C4-2B (cell line): ENCODE measurements around the gene CNOT3.
"Not testable (repeated sequence)": the region's sequence is repeated elsewhere in the genome, so short reads cannot be mapped to it uniquely, and the experiment has no call there.

ENCODE experiments used
- H3K27ac ChIP-seq: fragments of 450-650 bp; 2 replicates; pipeline ENCODE4 v1.5.1; 2017
- ZFX ChIP-seq: fragments of 450-650 bp; IDR thresholded peaks from 2 replicates; pipeline ENCODE4 v1.6.1; 2017
- TF ChIP-seq, protein P1 (sequence below): fragments of 450-650 bp; conservative IDR thresholded peaks from 2 replicates; pipeline ENCODE4 v1.5.1; 2017; ENCODE audit warnings: mild to moderate bottlenecking

Gene CNOT3

GRCh38 chr19:54178581-54179261 lies 41.2 kb downstream of the CNOT3 start:
- TF ChIP-seq, protein P1, sequence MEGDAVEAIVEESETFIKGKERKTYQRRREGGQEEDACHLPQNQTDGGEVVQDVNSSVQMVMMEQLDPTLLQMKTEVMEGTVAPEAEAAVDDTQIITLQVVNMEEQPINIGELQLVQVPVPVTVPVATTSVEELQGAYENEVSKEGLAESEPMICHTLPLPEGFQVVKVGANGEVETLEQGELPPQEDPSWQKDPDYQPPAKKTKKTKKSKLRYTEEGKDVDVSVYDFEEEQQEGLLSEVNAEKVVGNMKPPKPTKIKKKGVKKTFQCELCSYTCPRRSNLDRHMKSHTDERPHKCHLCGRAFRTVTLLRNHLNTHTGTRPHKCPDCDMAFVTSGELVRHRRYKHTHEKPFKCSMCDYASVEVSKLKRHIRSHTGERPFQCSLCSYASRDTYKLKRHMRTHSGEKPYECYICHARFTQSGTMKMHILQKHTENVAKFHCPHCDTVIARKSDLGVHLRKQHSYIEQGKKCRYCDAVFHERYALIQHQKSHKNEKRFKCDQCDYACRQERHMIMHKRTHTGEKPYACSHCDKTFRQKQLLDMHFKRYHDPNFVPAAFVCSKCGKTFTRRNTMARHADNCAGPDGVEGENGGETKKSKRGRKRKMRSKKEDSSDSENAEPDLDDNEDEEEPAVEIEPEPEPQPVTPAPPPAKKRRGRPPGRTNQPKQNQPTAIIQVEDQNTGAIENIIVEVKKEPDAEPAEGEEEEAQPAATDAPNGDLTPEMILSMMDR, result no peak
- TF ChIP-seq ZFX, result no peak
- H3K27ac ChIP-seq, result no peak overlapping the region

DNA sequence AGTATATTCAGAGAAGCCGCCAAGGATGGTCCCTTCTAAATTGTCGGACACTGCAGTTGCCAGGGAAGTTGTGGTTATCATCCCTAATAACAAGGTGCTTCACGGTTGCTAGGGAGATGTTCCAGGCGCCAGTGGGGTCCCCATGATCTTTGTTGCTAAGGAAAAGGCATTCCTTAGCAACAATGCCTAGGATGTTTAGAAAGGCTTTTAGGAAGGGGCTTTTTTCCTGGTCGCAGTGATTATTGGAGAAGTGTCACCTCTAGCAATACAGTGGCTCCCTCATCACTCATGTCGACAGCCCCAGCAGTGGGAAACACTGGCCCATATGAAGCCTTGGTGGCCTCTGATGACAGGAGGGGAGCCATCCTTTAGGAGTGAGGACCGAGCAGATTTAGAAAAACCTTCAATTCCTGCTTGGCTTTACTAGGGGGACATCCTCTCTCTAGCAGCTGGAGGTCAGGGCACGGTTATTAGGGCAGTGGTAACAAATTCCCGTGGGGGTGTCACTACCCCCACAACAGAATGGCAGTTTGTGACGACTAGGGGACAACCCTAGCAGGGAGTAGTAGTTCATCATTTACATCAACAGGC lies 41.8 kb downstream of the CNOT3 start:
- H3K27ac ChIP-seq, result no peak overlapping the region
- no peak for TF ChIP-seq ZFX
- TF ChIP-seq, protein P1, result no peak

DNA sequence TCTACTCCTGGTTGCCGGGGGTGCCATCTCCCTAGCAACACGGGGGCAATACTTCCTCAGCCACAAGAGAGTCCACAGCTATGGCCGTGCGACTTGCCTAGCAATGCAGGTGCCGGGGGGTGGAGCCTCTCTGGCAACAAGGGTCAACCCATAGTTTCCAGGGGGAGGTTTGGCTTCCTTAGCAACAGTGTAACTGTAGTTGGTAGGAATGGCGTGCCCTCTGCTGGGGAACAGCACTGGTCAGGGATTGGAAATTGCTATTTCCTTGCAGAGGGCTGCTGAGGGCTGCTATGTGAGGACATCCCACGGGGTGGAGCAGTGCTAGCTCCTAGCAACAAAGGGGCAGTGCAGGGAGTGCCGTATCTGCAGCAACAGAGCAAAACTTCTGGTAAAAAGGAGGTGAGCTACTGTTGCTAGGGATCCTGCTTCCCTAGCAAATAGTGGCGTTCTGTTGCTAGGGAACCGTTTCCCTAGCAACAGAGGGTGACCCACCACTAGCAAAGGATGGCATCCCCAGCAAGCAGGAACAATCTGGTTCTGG lies 42.4 kb downstream of the CNOT3 start:
- TF ChIP-seq, protein P1, result no peak
- no peak for TF ChIP-seq ZFX
- H3K27ac ChIP-seq, result no peak overlapping the region

DNA sequence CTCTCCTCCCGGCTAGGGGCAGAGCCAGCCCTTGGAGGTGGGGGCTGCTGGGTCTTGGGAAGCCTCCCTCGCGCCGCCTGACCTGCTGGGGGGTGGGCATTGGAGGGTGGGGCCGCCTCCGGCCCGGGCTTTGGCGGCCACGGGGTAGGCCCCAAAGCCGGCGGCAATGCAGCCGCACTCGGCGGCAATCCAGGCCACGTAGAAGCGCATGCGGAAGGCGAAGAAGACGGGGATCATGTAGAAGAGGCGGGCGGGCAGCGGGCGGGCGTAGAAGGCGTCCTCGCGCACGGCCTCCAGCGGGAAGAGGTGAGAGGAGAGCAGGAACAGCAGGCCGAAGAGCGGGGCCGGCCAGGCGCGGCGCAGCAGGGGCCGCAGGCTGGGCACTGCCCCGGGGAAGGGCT lies 43.1 kb downstream of the CNOT3 start:
- no peak overlapping the region for H3K27ac ChIP-seq
- TF ChIP-seq ZFX, result no peak
- TF ChIP-seq, protein P1, result no peak

DNA sequence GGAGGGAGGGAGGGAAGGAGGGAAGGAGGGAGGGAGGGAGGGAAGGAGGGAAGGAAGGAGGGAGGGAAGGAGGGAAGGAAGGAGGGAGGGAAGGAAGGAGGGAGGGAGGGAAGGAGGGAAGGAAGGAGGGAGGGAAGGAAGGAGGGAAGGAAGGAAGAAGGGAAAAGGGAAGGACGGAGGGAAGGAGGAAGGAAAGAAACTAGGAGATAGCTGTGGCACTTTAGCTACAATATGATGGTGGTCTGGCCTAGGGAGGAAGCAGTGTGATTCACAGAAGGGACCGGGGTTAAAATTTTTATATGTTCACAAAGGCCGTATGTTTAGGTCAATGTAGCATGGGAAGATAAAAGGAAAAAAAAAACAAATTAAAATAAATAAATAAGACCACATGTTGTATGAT lies 44.3 kb downstream of the CNOT3 start:
- not testable (repeated sequence) for H3K27ac ChIP-seq

- no peak overlapping the region for H3K27ac ChIP-seq
- no peak for TF ChIP-seq ZFX
- TF ChIP-seq, protein P1, result no peak
Measured at GRCh38 chr19:54183431-54183830, 45.9 kb downstream of the CNOT3 start.

DNA sequence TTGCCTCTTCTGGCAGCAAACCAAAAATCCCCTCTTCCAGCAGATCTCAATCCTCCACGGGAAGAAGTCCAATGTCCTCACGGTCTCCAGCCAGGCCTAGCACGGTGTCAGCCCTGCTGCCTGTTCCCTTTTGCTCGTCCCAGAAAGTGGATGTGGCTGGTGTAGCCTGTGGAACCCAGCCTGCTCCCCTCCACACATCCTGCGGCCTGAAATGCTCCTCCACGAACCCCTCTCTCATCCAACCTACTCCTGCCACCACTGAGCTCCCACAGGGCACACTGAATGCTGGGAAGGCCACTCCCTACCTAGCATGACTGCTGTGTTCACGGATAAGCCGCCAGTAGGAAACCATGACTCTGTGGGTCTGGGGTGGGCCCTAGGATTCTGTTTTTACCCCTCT lies 48.8 kb downstream of the CNOT3 start:
- TF ChIP-seq ZFX, result no peak
- TF ChIP-seq, protein P1, result no peak
- no peak overlapping the region for H3K27ac ChIP-seq

DNA sequence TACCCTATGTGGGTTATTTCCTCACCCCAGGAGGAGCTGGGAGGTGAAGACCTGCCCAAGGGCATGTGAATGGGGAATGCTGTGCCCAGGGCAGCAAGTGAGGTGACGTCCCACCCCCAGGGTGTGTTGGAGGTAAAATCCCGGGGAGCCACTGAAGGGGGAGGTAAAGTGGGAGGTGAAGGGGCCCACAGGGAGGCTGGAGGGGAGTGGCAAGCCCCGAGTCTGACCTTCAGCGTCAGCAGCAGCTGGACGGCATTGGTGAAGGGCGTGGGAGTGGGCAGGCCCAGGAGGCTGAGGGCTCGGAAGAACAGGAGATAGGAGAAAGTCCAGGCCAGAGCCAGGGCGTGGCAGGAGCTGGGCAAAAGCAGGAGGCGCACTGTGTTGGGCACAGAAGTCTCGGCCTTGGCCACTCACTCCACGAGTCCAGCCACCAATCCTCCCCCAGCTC lies 49.4 kb downstream of the CNOT3 start:
- H3K27ac ChIP-seq, result no peak overlapping the region

More for the DNA sequence above, 49.4 kb downstream of the CNOT3 start:
- TF ChIP-seq ZFX, result no peak
- TF ChIP-seq, protein P1, result no peak
